Transverse colon (tissue), 4 donors: Measurements from ENCODE around the gene UBAP2. TPM values are rescaled to one million over a fixed set of nuclear protein-coding genes. Genes with fewer than 3 reads are reported as not detected.

Experiments used
- DNase-seq: peaks from one replicate; pipeline ENCODE4 v3.0.0-alpha.2; 2019
- H3K27ac ChIP-seq, 4 donors: fragments of 200-600 bp; sonication (generic); 2 replicates each; pipeline ENCODE4 v1.5.1; 2016 to 2018; ENCODE audit warnings: inconsistent platforms in 4 of 4
- H3K27me3 ChIP-seq: fragments of 200-600 bp; sonication (generic); 2 replicates; pipeline ENCODE4 v1.5.1; 2017; ENCODE audit warnings: inconsistent platforms
- H3K36me3 ChIP-seq, 4 donors: fragments of 200-600 bp; sonication (generic); 2 replicates each; pipeline ENCODE4 v1.5.1; 2017 to 2019; ENCODE audit warnings: inconsistent platforms in 4 of 4
- H3K4me1 ChIP-seq, 4 donors: fragments of 200-600 bp; sonication (generic); 2 replicates each; pipeline ENCODE4 v1.5.1; 2017 to 2020; ENCODE audit warnings: inconsistent platforms in 4 of 4
- H3K4me3 ChIP-seq, 4 donors: fragments of 200-600 bp; sonication (generic); 1 replicate in 1 of 4; 2 replicates in 3 of 4; pipeline versions ENCODE4 v1.5.1 to v1.6.1; 2017 to 2019; ENCODE audit warnings: inconsistent platforms in 4 of 4
- H3K9me3 ChIP-seq, 2 donors: fragments of 200-600 bp; sonication (generic); 2 replicates each; pipeline ENCODE4 v1.5.1; 2017 to 2019; ENCODE audit warnings: inconsistent platforms in 2 of 2
- CTCF ChIP-seq, 5 experiments: fragments of 200-600 bp in 3 of 5; fragments of 450-650 bp in 2 of 5; sonication (generic) in 3 of 5; IDR thresholded peaks; 1 replicate in 2 of 5; 2 replicates in 3 of 5; pipeline ENCODE4 v1.5.1; 2016 to 2017; ENCODE audit warnings: antibody characterized with exemption in 5 of 5, inconsistent platforms in 3 of 5, mild to moderate bottlenecking in 2 of 5, moderate library complexity in 1 of 5
- EP300 ChIP-seq: sonication (generic); formaldehyde crosslinking; IDR thresholded peaks from one replicate; pipeline ENCODE4 v1.6.1; 2017; ENCODE audit warnings: antibody characterized with exemption, low read depth
- POLR2A ChIP-seq: fragments of 450-650 bp; IDR thresholded peaks from one replicate; pipeline ENCODE4 v1.6.1; 2016; ENCODE audit warnings: antibody characterized with exemption, mild to moderate bottlenecking, moderate library complexity
- POLR2AphosphoS5 ChIP-seq, 3 donors: sonication (generic); formaldehyde crosslinking; IDR thresholded peaks; one replicate each; pipeline ENCODE4 v1.6.1; 2016; ENCODE audit warnings: antibody characterized with exemption in 3 of 3
- WGBS, 2 donors: methylation state at CpG; one replicate each; pipeline ENCODE4 v1.1.5; 2018; ENCODE audit warnings: low coverage in 1 of 2; 5-methylcytosine and 5-hydroxymethylcytosine counted together
- in situ Hi-C, 4 donors: fragments of 200-750 bp; cut with MboI; loops; one replicate each; pipeline versions ENCODE4 v1.15.0 to v1.15.1; 2017; ENCODE audit warnings: low sequenced_read_pairs in 3 of 4, low pct_ligation_motif_present in 1 of 4, low pct_unique_long_range_greater_than_20kb in 1 of 4
- intact Hi-C: fragments of 100-400 bp; cut with DNase I; formaldehyde crosslinking; loops from one replicate; pipeline ENCODE4 v1.15.1; 2023; ENCODE audit warnings: low total_unique reads
- total RNA-seq, 4 donors: library from RNA; depleted of rRNA; stranded (reverse); fragments of >200 nt; gene quantifications; one replicate each; pipeline ENCODE4 v1.1.0, GENCODE V29; 2016

Gene UBAP2
- total RNA-seq, 4 donors from 2014 or later, result 22.5 to 52.1 (median 31.7) TPM

- intact Hi-C loops (no loop called here), in situ Hi-C loops (no loop called here)
- Histone ChIP-seq H3K36me3 (peaks cover 0 to 8% (median 3%) of the 10 kb centered on the region in 4 donors), H3K4me3 (no peak overlapping the region), H3K9me3 (no peaks in the 10 kb centered on the region), H3K27ac (no peak overlapping the region), H3K4me1 (peaks cover 0 to 3% (median 0%) of the 10 kb centered on the region in 4 donors), H3K27me3 (no peaks in the 10 kb centered on the region)
- WGBS, 2 donors, result 47% methylated on average over 2 of the region's 2 CpGs
- TF ChIP-seq POLR2A (no peak), POLR2AphosphoS5 (IDR thresholded peaks at IDR 0.05) (no peak), EP300 (no peak), CTCF (IDR thresholded peaks at IDR 0.05) (no peak)
- no peak for DNase-seq
These were observed 55.6 kb downstream of the UBAP2 start for GRCh38 chr9:33993104-33993503.

- intact Hi-C loops, result no loop called here
- H3K27me3 ChIP-seq, result no peaks in the 10 kb centered on the region
- no peaks in the 10 kb centered on the region for H3K9me3 ChIP-seq
- H3K4me1 ChIP-seq, result peaks cover 0 to 3% (median 0%) of the 10 kb centered on the region in 4 donors
- TF ChIP-seq POLR2AphosphoS5 (IDR thresholded peaks at IDR 0.05) (no peak), POLR2A (no peak), EP300 (no peak), CTCF (IDR thresholded peaks at IDR 0.05) (no peak)
- no peak for DNase-seq
- no peak overlapping the region for H3K4me3 ChIP-seq
- 81 to 89% methylated on average over 4 of the region's 4 CpGs for WGBS, 2 donors
- in situ Hi-C loops, result no loop called here
- peaks cover 0 to 13% (median 3%) of the 10 kb centered on the region in 4 donors for H3K36me3 ChIP-seq
- no peak overlapping the region for H3K27ac ChIP-seq
These were observed 56.1 kb downstream of the UBAP2 start for GRCh38 chr9:33992632-33993031.

GRCh38 chr9:33988219-33988890, 60.3 kb downstream of the UBAP2 start:
- no peaks in the 10 kb centered on the region for H3K9me3 ChIP-seq
- H3K27ac ChIP-seq, result no peak overlapping the region
- TF ChIP-seq EP300 (no peak), CTCF (IDR thresholded peaks at IDR 0.05) (no peak), POLR2AphosphoS5 (IDR thresholded peaks at IDR 0.05) (no peak), POLR2A (no peak)
- H3K27me3 ChIP-seq, result no peaks in the 10 kb centered on the region
- intact Hi-C loops (no loop called here), in situ Hi-C loops (no loop called here)
- H3K4me3 ChIP-seq, result no peak overlapping the region
- H3K4me1 ChIP-seq, result peaks cover 0 to 3% (median 0%) of the 10 kb centered on the region in 4 donors
- 69 to 75% methylated on average over 5 of the region's 5 CpGs for WGBS, 2 donors
- H3K36me3 ChIP-seq, result peaks cover 0 to 37% (median 5%) of the 10 kb centered on the region in 4 donors
- no peak for DNase-seq

- in situ Hi-C loops (no loop called here), intact Hi-C loops (no loop called here)
- Histone ChIP-seq H3K9me3 (no peaks in the 10 kb centered on the region), H3K27me3 (no peaks in the 10 kb centered on the region), H3K36me3 (peaks cover 0 to 18% (median 0%) of the 10 kb centered on the region in 4 donors), H3K4me1 (no peaks in the 10 kb centered on the region), H3K4me3 (no peak overlapping the region), H3K27ac (no peak overlapping the region)
- 84 to 90% methylated on average over 1 to 3 of the region's 3 CpGs for whole genome bisulfite sequencing, 2 donors
- TF ChIP-seq EP300 (no peak), POLR2AphosphoS5 (IDR thresholded peaks at IDR 0.05) (no peak), POLR2A (no peak), CTCF (IDR thresholded peaks at IDR 0.05) (no peak)
- DNase-seq, result no peak
These were observed 72.3 kb downstream of the UBAP2 start for GRCh38 chr9:33976414-33976813.
